Epithelial cell of umbilical artery (primary cell): Measurements from ENCODE around the gene GABPA. TPM values are rescaled to one million over a fixed set of nuclear protein-coding genes. Genes with fewer than 3 reads are reported as not detected.

Experiments
- total RNA-seq: library from RNA; depleted of rRNA; stranded (reverse); fragments of >200 nt; gene quantifications from 2 replicates; pipeline ENCODE4 v1.2.3, GENCODE V29; 2014

The GABPA gene
- total RNA-seq: 27.3 and 32.4 TPM in 2 replicates

DNA sequence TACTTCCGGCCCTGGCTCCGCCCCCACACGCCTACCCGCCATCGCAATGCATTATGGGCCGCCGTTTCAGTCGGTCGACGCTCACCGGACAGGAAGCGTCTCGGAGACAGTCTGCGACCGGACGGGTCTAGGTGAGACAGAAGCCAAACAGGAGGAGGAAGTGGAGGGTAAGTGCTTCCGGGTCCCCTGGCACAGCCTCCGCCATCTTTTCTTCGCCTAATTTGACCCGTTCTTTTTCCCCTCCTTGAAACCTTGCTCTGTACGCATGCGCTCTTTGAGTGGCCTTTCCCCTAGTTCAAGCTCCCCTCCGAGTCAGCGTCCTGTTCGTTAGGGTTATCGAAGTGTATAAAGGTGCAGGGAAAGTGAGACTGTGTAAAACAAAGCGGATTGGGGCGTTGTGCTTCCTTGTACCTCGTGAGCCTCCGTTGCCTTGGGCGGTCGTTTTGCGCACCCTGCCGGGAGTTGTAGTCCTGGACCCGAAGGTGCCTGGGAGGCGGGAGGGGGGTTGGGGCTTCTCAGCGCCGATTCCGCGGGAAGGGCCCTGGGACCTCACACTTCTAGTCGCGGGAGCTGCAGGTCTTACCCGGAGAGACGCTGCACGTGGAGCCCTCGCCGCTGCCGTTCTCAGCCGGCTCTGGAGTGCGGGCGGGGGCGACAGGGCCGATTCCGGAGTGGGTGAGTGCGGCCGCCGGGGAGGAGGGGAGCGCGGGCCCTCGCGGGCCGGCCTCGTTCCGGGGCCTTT is at the start of gene GABPA, which contains the start of gene ATP5PF:
Gene GABPA, plus strand, starts transcription at position 69 of the 742 bp plus-strand sequence. CDS start 6,627 bp downstream, outside the sequence.
Gene ATP5PF, minus strand, starts transcription at position 1 of the 742 bp plus-strand sequence. CDS start 5,110 bp downstream, outside the sequence.

Other genes starting within 250 kb of the GABPA start
- gene MRPL39, start 127.5 kb upstream of the GABPA start, total RNA-seq: 43.5 and 51.8 TPM in 2 replicates
- gene JAM2, start 95.7 kb upstream of the GABPA start, total RNA-seq: 0.15 and 0.65 TPM in 2 replicates
- gene ATP5PF, start 68 bp upstream of the GABPA start, total RNA-seq: 52.9 and 70.5 TPM in 2 replicates